GM12864 (cell line): Measurements from ENCODE around the gene PAX3.
A peak's percentile ranks its signal among the peaks of the same experiment; 100 is the strongest.

Experiments used
- DNase-seq: peaks from one replicate; pipeline ENCODE4 v3.0.0-alpha.2; 2011; ENCODE audit warnings: low read depth
- H3K4me3 ChIP-seq: 2 replicates; pipeline ENCODE4 v1.5.1; 2011; ENCODE audit warnings: mild to moderate bottlenecking, low read depth, low read length, control low read depth
- TF ChIP-seq, protein P1 (sequence below): IDR thresholded peaks from 2 replicates; pipeline ENCODE4 v1.5.1; 2011; ENCODE audit warnings: low read depth, mild to moderate bottlenecking, moderate library complexity, low read length, control low read depth, inconsistent platforms; ENCODE audit errors: missing control alignments

PAX3 gene

DNA sequence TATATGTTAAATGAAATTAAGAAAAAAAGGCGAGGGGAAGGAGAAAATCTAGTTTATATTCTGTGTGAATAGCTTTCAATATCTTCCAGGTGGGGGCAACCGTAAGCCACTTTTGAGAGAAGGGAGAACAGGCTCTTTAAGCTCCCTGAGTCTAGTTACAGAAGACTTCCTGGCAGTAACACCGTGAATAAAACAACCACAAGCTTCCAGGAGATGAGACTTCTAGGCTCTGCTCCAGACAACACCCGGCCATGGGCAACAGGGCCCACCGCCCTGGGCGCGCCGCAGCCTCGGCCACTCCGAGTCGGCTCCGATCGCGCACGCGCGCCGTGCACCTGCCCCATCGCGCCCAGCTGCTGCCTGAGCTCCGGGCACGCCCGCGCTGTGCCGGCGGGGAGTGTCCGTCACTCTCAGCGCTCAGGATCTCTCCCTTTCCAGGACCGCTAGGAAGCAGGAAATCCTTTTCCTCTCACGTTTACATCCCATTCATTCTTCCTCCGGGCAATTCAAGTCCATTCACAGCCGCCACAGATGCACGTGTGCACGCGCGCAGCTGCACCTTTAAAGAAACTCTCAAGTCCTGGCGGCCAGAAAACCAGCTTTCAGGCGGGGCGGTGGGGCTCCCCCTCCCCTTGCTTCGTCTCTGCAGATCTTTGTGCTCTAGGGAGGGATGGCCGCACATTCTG is 19.4 kb upstream of the PAX3 start:
- peak overlapping the region; percentile 86 for H3K4me3 ChIP-seq
- TF ChIP-seq, protein P1, sequence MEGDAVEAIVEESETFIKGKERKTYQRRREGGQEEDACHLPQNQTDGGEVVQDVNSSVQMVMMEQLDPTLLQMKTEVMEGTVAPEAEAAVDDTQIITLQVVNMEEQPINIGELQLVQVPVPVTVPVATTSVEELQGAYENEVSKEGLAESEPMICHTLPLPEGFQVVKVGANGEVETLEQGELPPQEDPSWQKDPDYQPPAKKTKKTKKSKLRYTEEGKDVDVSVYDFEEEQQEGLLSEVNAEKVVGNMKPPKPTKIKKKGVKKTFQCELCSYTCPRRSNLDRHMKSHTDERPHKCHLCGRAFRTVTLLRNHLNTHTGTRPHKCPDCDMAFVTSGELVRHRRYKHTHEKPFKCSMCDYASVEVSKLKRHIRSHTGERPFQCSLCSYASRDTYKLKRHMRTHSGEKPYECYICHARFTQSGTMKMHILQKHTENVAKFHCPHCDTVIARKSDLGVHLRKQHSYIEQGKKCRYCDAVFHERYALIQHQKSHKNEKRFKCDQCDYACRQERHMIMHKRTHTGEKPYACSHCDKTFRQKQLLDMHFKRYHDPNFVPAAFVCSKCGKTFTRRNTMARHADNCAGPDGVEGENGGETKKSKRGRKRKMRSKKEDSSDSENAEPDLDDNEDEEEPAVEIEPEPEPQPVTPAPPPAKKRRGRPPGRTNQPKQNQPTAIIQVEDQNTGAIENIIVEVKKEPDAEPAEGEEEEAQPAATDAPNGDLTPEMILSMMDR, result peak; percentile 56
- no peak for DNase-seq

DNA sequence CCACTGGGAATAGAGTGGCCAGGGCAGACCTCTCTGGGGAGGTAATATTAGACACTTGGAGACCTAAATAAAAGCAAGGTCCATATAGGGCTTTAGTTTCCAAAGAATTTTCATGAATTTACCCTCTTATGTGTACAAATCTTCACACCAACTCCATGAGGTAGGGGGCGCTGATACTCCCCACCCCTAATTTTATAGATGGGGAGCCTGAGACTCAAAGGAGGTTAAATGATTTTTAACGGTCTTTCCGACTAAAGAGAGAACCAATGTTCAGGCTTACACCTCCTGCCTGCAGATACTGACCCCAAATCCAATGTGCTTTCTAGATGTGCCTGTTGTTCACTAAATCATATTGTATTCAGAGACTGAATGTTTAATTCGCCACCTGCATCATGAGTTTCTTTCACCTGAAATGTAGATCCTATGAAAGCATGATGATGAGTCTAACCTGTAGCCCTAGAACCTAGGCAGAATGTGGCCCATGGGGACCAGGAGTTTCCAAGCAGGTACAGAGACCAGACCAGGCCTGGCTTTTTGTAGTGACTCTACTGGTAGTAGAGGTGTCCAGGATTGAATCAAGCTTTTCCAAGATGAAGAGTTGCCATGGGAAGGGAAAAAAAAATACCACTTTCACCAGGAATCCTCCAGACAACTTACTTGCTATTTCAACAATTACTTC is 16.8 kb upstream of the PAX3 start:
- H3K4me3 ChIP-seq, result no peak overlapping the region
- DNase-seq, result no peak
- TF ChIP-seq, protein P1, result peak; percentile 18

DNA sequence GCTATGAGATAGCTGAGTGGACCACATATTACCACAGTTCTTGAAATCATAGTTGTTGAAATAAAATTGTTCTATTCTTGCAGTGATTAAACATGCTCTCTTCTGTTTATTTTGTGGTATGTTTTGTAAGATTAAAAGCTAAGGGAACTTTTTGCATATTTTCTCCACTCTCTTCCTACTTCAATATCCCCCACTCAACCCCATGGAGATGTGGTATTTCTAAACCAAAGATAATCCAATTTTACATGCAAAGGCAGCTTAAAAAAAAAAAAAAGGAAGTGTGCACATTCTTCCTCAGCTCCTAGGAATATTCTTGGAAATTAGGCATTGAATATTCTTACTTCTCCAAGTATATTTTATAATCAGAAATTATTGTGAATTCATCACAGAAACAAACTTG is 15.0 kb upstream of the PAX3 start:
- DNase-seq, result no peak
- H3K4me3 ChIP-seq, result no peak overlapping the region
- TF ChIP-seq, protein P1, result no peak

DNA sequence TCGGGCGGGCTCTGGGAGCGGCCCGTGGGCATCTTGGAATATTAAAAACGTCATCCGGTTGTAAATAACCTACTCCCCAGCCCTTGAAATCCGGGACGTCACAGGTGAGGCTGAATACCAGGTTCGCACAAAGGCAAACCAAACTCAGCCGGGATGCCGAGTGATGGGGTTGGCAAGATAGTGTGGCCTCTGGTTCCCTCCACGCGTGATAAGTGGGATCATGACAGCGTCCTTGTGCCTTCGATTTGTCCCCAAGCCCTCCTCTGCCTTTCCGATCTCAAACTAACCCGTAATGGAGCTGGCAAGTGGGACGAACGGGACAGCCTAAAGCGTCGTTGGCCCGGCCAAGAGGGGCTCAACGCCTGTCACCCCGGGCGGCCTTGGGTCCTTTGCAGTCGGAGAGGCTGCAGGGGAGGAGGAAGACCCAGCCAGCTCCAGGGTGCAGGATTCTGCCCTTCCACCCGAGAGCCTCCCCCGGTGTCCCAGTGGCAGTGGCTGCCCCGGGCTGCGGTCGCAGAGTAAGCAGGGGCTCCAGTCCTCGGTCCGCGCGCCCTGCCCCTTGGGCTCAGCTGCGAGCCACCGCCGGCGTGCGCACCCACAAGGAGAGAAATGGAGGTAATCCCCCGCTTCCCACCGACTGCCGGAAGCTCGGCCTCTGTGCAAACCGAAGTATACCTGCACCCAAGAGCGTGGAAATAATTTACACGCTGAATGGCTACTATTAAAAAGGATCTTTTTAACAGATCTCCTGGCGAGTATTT is 13.4 kb upstream of the PAX3 start:
- DNase-seq, result no peak
- H3K4me3 ChIP-seq, result no peak overlapping the region; the same call in 1 of the 2 replicates
- TF ChIP-seq, protein P1, result no peak

DNA sequence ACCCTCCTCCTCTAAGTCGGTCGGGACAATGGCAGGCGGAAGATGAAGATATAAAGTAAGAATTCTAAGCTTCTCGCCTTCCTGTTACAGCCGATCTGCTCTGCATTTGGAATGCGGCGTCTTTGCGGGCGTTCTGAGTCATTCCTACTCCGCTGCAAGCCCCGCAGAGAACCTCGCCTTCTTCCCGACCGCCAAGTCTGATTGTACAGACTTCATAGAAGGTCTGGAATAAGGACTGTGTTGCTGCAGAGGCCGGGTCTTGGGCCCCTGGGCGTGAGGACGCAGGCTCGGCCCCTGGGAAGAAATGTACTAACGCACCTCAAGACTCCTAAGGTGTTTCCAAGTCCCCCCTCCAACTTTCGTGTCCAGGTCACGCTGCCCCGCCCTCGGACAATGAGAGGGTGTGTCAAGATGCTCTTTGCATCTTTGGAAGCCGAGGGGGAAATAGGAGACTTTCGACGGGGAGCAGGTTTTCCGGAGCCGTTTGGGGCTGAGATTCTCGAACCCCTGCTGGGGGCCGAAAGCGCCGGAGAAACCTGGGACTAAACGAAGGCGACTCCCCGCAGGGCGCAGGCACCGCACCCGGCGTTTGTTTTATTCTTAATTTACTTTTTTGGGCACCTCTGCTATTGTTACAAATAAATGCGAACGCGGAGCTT is 12.7 kb upstream of the PAX3 start:
- H3K4me3 ChIP-seq, result no peak overlapping the region
- DNase-seq, result no peak
- TF ChIP-seq, protein P1, result no peak

DNA sequence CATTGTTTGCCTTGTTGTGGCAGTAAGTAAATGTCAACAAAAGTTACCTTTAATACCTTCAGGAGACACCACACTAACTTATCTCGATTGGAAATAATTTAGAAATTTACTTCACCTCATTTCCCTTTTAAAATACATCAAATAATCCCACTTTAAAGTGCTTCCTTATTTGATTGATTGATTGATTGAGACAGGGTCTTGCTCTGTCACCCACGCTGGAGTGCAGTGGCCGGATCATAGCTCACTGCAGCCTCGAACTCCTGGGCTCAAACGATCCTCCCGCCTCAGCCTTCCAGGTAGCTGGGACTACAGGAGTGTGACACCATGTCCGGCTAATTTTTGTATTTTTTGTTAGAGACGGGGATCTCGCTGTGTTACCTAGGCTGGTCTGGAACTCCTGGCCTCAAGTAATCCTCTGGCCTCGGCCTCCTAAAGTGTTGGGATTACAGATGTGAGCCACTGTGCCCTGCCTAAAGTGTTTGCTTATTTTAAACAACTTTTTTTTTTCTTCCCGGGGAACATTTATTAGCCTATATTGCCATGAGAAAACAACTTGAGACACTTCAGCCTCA is 12.0 kb upstream of the PAX3 start:
- TF ChIP-seq, protein P1, result no peak
- no peak overlapping the region for H3K4me3 ChIP-seq
- DNase-seq, result no peak
